Colonic mucosa (tissue), 4 donors: ENCODE measurements around the gene OR4C12. TPM values are rescaled to one million over a fixed set of nuclear protein-coding genes. Genes with fewer than 3 reads are reported as not detected.
A peak's percentile ranks its signal among the peaks of the same experiment; 100 is the strongest.
"Not testable (repeated sequence)": the region's sequence is repeated elsewhere in the genome, so short reads cannot be mapped to it uniquely, and the experiment has no call there.

Experiments
- DNase-seq: peaks from one replicate; pipeline ENCODE4 v3.0.0-alpha.2; 2020
- H3K27ac ChIP-seq: fragments of 200-600 bp; one replicate; pipeline ENCODE4 v1.8.0; 2021
- H3K27me3 ChIP-seq: fragments of 200-600 bp; one replicate; pipeline ENCODE4 v1.8.0; 2021
- H3K36me3 ChIP-seq: fragments of 200-600 bp; one replicate; pipeline ENCODE4 v1.8.0; 2021
- H3K4me1 ChIP-seq: fragments of 200-600 bp; one replicate; pipeline ENCODE4 v1.8.0; 2021; ENCODE audit warnings: mild to moderate bottlenecking
- H3K4me3 ChIP-seq: fragments of 200-600 bp; one replicate; pipeline ENCODE4 v1.8.0; 2021
- H3K9ac ChIP-seq, 2 donors: one replicate each; pipeline ENCODE4 v1.7.0; 2013; ENCODE audit warnings: control low read depth in 2 of 2, low read depth in 2 of 2, low read length in 2 of 2
- H3K9me3 ChIP-seq: fragments of 200-600 bp; one replicate; pipeline ENCODE4 v1.8.0; 2021
- intact Hi-C: fragments of 100-400 bp; cut with DNase I; formaldehyde crosslinking; loops from one replicate; pipeline ENCODE4 v1.14.1; 2022
- total RNA-seq, 2 donors: library from RNA; stranded (reverse); fragmentation: NEBNext Ultra II Directional in 1 of 2; extraction: Animal tissue kit (Norgen Biotek cat#: 25700) in 1 of 2; gene quantifications; one replicate each; pipeline ENCODE4 v1.2.1, GENCODE V29; 2021
- TF ChIP-seq, protein P1 (sequence below): fragments of 200-600 bp; IDR thresholded peaks from one replicate; pipeline ENCODE4 v1.8.0; 2022; ENCODE audit warnings: antibody characterized with exemption, mild to moderate bottlenecking
- donor health status: healthy.
- donor health status: DM: no; HTN: no; CAD: no.
- donor health status: DM: no; HTN: no; CAD: no.

The OR4C12 gene
- total RNA-seq = not detected

DNA sequence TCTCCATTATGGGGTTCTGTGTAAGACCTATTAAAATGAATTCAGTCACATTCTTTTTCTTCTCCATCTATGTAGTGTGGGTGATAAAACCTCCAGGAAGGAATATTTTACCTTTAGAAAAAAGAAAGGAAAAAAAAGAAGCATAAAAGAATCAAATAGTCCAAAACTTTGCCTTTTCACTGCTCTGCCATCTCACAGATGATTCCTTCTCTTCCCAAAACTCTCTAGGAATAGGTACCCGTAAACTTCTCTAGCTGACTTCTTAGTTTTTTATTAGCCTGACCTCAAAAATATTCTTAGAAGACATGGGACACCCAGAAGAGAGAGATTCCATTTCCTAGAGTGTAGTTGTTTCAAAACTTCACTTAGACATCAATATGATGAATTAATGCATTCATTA lies at the start of gene OR4C12:
TSS of gene OR4C12 (minus strand) at position 101 of the 400 bp plus-strand sequence. CDS start at position 67, 34 bp downstream.
- H3K36me3 ChIP-seq, DNase-seq, H3K4me3 ChIP-seq, H3K27me3 ChIP-seq, H3K27ac ChIP-seq, H3K9me3 ChIP-seq, H3K9ac ChIP-seq, intact Hi-C loops, H3K4me1 ChIP-seq: not testable (repeated sequence)

- DNase-seq = no peak
- no peaks in the 10 kb centered on the region for H3K27me3 ChIP-seq
- H3K36me3 ChIP-seq = no peaks in the 10 kb centered on the region
- intact Hi-C loops = no loop called here
- TF ChIP-seq, protein P1, sequence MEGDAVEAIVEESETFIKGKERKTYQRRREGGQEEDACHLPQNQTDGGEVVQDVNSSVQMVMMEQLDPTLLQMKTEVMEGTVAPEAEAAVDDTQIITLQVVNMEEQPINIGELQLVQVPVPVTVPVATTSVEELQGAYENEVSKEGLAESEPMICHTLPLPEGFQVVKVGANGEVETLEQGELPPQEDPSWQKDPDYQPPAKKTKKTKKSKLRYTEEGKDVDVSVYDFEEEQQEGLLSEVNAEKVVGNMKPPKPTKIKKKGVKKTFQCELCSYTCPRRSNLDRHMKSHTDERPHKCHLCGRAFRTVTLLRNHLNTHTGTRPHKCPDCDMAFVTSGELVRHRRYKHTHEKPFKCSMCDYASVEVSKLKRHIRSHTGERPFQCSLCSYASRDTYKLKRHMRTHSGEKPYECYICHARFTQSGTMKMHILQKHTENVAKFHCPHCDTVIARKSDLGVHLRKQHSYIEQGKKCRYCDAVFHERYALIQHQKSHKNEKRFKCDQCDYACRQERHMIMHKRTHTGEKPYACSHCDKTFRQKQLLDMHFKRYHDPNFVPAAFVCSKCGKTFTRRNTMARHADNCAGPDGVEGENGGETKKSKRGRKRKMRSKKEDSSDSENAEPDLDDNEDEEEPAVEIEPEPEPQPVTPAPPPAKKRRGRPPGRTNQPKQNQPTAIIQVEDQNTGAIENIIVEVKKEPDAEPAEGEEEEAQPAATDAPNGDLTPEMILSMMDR = no peak
- H3K9ac ChIP-seq = no peak overlapping the region
- H3K27ac ChIP-seq = no peak overlapping the region
- no peaks in the 10 kb centered on the region for H3K4me1 ChIP-seq
- no peak overlapping the region for H3K4me3 ChIP-seq
- H3K9me3 ChIP-seq = no peaks in the 10 kb centered on the region
Measured at GRCh38 chr11:50030193-50030592, 47.9 kb upstream of the OR4C12 start.

DNA sequence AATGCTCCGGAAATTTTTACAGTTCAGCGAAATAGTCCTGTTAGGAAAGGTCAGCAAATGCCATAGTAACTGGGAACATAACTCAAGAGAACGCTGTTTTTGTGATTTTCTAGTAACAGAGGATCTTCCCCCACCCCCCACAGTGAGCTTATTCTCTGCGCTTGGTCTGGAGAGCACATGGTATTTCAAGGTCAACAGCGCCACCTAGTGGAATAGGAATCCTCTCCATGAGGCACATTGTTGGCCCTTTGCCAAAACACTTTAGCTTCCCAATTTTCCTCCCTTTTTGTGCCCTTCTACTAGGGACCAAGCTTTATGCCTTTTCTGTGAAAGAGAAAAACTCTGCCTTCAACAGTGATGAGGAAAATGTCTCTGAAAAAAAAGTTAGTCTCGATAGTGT lies 13.2 kb upstream of the OR4C12 start:
- Histone ChIP-seq H3K36me3 (no peaks in the 10 kb centered on the region), H3K9ac (no peak overlapping the region), H3K4me3 (no peak overlapping the region), H3K9me3 (no peaks in the 10 kb centered on the region), H3K27me3 (no peaks in the 10 kb centered on the region), H3K4me1 (no peaks in the 10 kb centered on the region), H3K27ac (no peak overlapping the region)
- TF ChIP-seq, protein P1 = no peak
- peak; percentile 38 for DNase-seq
- intact Hi-C loops = no loop called here

DNA sequence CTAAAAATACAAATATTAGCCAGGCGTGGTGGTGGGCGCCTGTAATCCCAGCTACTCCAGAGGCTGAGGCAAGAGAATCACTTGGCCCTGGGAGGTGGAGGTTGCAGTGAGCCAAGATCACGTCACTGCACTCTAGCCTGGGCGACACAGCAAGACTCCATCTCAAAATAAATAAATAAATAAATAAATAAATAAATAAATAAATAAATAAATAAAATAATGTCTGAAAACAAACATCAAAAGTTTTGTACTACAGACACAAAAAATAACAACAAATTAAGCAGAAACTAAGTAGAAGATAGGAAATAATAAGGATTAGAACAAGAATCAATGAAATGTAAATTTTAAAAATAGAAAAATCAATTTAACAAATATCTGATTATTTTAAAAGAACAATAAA lies 8.9 kb downstream of the OR4C12 start:
- H3K36me3 ChIP-seq, intact Hi-C loops, DNase-seq, H3K4me3 ChIP-seq, H3K4me1 ChIP-seq, H3K9ac ChIP-seq, H3K27me3 ChIP-seq, H3K27ac ChIP-seq, H3K9me3 ChIP-seq: not testable (repeated sequence)

- TF ChIP-seq, protein P1 = no peak
- Histone ChIP-seq H3K27me3 (no peaks in the 10 kb centered on the region), H3K4me3 (no peak within 1 kb of the TSS), H3K9me3 (no peaks in the 10 kb centered on the region), H3K4me1 (no peaks in the 10 kb centered on the region), H3K9ac (no peak within 1 kb of the TSS), H3K27ac (no peak within 1 kb of the TSS), H3K36me3 (no peaks in the 10 kb centered on the region)
- no peak for DNase-seq
- intact Hi-C loops = no loop called here
Measured at GRCh38 chr11:49952091-49952490, 30.2 kb downstream of the OR4C12 start, which contains the start of gene OR4C13. OR4C13 (plus strand) TSS chr11:49952391; CDS start chr11:49952423, 32 bp downstream.

- intact Hi-C loops = not testable (repeated sequence)
Measured at GRCh38 chr11:49948701-49949100, 33.6 kb downstream of the OR4C12 start.

More at GRCh38 chr11:49948701-49949100, 33.6 kb downstream of the OR4C12 start:
- H3K27ac ChIP-seq, H3K27me3 ChIP-seq, H3K9me3 ChIP-seq, H3K36me3 ChIP-seq, DNase-seq, H3K4me3 ChIP-seq, H3K4me1 ChIP-seq, H3K9ac ChIP-seq: not testable (repeated sequence)

Other genes with a start within 250 kb of the OR4C12 start
- not detected for gene OR4C13, start 30.1 kb downstream of the OR4C12 start, total RNA-seq
- gene OR4C45, start 50.3 kb upstream of the OR4C12 start, total RNA-seq = not detected